Gastrocnemius medialis (tissue), 4 donors: ENCODE measurements around the gene SEMA3E.

Experiments used
- POLR2A ChIP-seq, 2 donors: fragments of 450-650 bp; IDR thresholded peaks; one replicate each; pipeline ENCODE4 v1.6.1; 2017; ENCODE audit warnings: antibody characterized with exemption in 2 of 2, mild to moderate bottlenecking in 2 of 2, moderate library complexity in 2 of 2
- TF ChIP-seq, protein P1 (sequence below), 5 experiments: fragments of 450-650 bp in 3 of 5; fragments of 200-600 bp in 2 of 5; sonication (generic) in 2 of 5; IDR thresholded peaks in 4 of 5; conservative IDR thresholded peaks in 1 of 5; 1 replicate in 4 of 5; 2 replicates in 1 of 5; pipeline ENCODE4 v1.5.1; 2016 to 2019; ENCODE audit warnings: antibody characterized with exemption in 5 of 5, mild to moderate bottlenecking in 3 of 5, moderate library complexity in 3 of 5

GRCh38 chr7:83663131-83663530, 14.2 kb upstream of the SEMA3E start:
- TF ChIP-seq, protein P1, sequence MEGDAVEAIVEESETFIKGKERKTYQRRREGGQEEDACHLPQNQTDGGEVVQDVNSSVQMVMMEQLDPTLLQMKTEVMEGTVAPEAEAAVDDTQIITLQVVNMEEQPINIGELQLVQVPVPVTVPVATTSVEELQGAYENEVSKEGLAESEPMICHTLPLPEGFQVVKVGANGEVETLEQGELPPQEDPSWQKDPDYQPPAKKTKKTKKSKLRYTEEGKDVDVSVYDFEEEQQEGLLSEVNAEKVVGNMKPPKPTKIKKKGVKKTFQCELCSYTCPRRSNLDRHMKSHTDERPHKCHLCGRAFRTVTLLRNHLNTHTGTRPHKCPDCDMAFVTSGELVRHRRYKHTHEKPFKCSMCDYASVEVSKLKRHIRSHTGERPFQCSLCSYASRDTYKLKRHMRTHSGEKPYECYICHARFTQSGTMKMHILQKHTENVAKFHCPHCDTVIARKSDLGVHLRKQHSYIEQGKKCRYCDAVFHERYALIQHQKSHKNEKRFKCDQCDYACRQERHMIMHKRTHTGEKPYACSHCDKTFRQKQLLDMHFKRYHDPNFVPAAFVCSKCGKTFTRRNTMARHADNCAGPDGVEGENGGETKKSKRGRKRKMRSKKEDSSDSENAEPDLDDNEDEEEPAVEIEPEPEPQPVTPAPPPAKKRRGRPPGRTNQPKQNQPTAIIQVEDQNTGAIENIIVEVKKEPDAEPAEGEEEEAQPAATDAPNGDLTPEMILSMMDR (IDR thresholded peaks at IDR 0.05 in 4 of 5, conservative IDR thresholded peaks at IDR 0.05 in 1 of 5) = no peak
- TF ChIP-seq POLR2A (IDR thresholded peaks at IDR 0.05) = no peak
